SJSA1 (cell line): ENCODE data around the gene MARCHF10. TPM values are rescaled to one million over a fixed set of nuclear protein-coding genes. Genes with fewer than 3 reads are reported as not detected.

Experiments
- DNase-seq, 2 experiments: peaks; one replicate each; pipeline ENCODE4 v3.0.0-alpha.2; 2015 to 2020; ENCODE audit warnings: low spot score in 2 of 2, low read depth in 1 of 2
- H3K27ac ChIP-seq: fragments of 250-450 bp; sonication (Bioruptor Pico); 2 replicates; pipeline ENCODE4 v1.5.1; 2020; ENCODE audit warnings: mild to moderate bottlenecking, moderate library complexity
- H3K27me3 ChIP-seq: fragments of 250-450 bp; sonication (Bioruptor Pico); replicated peaks from 2 replicates; pipeline ENCODE4 v1.5.1; 2020; ENCODE audit warnings: mild to moderate bottlenecking, moderate library complexity
- H3K36me3 ChIP-seq: fragments of 250-450 bp; sonication (Bioruptor Pico); 2 replicates; pipeline ENCODE4 v1.5.1; 2020; ENCODE audit warnings: mild to moderate bottlenecking
- H3K4me1 ChIP-seq: fragments of 250-450 bp; sonication (Bioruptor Pico); replicated peaks from 2 replicates; pipeline ENCODE4 v1.6.1; 2021; ENCODE audit warnings: mild to moderate bottlenecking
- H3K4me3 ChIP-seq: fragments of 250-450 bp; sonication (Bioruptor Pico); 2 replicates; pipeline ENCODE4 v1.5.1; 2020; ENCODE audit warnings: mild to moderate bottlenecking
- H3K9me3 ChIP-seq: fragments of 250-450 bp; sonication (Bioruptor Pico); replicated peaks from 2 replicates; pipeline ENCODE4 v1.5.1; 2020; ENCODE audit warnings: mild to moderate bottlenecking
- total RNA-seq: library from RNA; depleted of rRNA; stranded (reverse); fragments of >200 nt; shearing (Covaris generic); gene quantifications from 2 replicates; pipeline ENCODE4 v1.2.3, GENCODE V29; 2014

Gene MARCHF10
- total RNA-seq, 1 experiment from 2014 or later: 0.71 TPM

DNA sequence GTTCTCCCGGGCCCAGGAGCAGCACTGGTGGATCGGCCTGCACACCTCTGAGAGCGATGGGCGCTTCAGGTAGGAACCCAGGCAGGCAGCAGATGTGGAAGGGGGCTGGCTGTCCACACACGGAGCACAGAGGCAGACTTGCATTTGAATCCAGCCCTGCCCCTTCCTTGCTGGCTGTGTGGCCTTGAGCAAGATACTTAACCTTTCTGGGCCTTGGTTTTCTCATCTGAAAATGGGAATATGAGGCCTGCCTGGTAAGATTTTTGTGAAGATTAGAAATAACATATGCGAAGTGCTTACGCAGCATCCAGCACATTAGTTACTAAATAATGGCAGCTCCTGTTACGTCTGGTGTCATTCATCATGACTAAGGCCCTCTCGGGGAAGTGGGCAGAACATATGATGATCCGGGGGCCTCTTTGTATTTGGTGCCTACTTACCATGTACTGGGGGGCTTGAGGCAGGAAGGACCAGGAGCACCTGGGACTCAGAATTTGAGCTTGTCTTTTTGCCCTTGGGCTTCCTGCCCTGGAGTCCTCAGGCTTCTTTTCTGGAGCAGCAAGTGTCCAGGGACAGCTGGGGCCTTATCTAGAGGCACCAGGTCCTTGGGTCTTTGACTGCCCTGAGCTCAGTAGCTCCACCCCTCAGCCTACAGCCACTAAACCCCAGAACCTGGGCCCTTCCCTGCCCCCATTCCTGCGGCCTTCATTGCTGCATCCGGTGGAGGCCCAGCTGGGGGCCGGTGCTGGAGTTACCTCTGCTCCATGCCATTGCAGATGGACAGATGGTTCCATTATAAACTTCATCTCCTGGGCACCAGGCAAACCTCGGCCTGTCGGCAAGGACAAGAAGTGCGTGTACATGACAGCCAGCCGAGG lies 126.8 kb downstream of the MARCHF10 start:
- DNase-seq: no peak
- H3K9me3 ChIP-seq: no peaks in the 10 kb centered on the region
- H3K27me3 ChIP-seq: no peaks in the 10 kb centered on the region
- H3K27ac ChIP-seq: no peak overlapping the region
- H3K4me1 ChIP-seq: no peaks in the 10 kb centered on the region
- no peak overlapping the region for H3K4me3 ChIP-seq
- H3K36me3 ChIP-seq: peaks cover 91% of the 10 kb centered on the region

DNA sequence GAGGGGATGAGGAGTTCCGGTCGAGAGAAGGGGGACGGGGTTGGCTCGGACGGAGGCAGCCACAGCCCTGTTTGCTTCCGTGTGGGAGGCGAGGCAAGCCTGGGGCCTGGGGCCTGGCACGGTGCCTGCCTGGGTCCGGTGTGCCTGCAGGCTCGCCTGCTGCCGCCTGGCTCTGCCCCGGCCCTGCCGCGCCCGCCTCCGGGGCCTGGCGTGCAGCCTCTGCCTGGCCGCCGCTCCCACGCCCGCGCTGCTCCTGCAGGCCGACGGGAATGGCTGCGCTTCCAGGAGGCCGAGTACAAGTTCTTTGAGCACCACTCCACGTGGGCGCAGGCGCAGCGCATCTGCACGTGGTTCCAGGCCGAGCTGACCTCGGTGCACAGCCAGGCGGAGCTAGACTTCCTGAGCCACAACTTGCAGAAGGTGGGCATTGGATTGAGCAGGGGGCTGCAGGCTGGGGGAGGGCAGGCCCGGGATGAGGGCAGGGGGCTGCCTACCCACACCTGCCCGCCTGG lies 127.5 kb downstream of the MARCHF10 start:
- H3K27me3 ChIP-seq: no peaks in the 10 kb centered on the region
- H3K27ac ChIP-seq: no peak overlapping the region
- H3K36me3 ChIP-seq: peaks cover 91% of the 10 kb centered on the region
- no peaks in the 10 kb centered on the region for H3K9me3 ChIP-seq
- no peaks in the 10 kb centered on the region for H3K4me1 ChIP-seq
- no peak for DNase-seq
- no peak overlapping the region for H3K4me3 ChIP-seq

DNA sequence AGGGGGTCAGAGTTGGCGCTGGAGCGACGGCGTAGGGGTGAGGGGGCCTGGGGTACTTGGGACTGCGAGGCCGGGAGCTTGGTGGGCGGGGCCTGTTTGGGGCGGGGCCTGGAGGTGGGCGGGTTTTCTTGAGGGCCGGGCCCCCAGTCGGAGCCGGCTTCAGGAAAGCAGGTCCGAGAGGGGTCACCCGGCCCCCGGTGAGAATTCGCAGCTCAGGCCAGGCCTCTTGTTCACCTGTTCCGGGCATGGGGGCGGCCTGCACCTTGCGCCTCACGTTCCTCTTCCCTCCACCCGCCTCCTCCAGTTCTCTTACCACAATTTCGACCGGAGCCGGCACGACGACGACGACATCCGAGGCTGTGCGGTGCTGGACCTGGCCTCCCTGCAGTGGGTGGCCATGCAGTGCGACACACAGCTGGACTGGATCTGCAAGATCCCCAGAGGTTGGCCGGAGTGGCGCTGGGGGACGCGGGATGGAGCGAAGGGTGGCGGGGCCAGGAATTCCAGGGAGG lies 128.2 kb downstream of the MARCHF10 start:
- no peaks in the 10 kb centered on the region for H3K9me3 ChIP-seq
- no peaks in the 10 kb centered on the region for H3K27me3 ChIP-seq
- H3K27ac ChIP-seq: no peak overlapping the region
- no peaks in the 10 kb centered on the region for H3K4me1 ChIP-seq
- DNase-seq: no peak
- H3K4me3 ChIP-seq: no peak overlapping the region
- H3K36me3 ChIP-seq: peaks cover 92% of the 10 kb centered on the region

DNA sequence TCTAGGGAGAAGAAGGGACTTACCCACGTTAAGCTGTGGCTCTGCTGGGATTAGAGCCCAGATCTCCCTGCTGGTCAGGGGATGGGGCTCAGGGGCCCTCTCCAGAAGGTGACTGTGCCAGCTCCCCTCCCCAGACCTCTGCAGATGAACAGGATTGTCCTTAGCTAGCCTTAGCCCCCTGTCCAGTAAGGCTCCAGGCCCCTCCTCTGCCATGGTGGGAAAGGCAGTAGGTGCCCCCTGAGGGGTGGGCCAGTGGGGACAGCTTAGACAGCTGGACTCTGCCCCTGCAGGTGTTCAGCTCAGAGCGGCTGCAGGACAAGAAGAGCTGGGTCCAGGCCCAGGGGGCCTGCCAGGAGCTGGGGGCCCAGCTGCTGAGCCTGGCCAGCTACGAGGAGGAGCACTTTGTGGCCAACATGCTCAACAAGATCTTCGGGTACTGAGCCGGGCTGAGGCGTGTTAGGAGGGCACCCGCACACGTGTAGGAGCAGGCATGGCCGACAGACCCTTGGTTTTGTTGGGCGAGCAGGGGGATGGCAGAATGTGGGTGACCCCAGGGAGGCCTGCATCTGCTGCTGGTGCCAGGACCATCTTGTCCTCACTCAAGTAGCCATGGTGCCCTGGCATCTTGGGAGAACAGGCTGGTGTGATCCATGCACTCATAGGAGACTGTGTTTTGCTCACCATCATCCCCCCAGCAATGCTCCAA lies 129.7 kb downstream of the MARCHF10 start:
- Histone ChIP-seq H3K4me3 (no peak overlapping the region), H3K27me3 (no peaks in the 10 kb centered on the region), H3K27ac (no peak overlapping the region), H3K4me1 (no peaks in the 10 kb centered on the region), H3K36me3 (peaks cover 94% of the 10 kb centered on the region), H3K9me3 (no peaks in the 10 kb centered on the region)
- DNase-seq: no peak

DNA sequence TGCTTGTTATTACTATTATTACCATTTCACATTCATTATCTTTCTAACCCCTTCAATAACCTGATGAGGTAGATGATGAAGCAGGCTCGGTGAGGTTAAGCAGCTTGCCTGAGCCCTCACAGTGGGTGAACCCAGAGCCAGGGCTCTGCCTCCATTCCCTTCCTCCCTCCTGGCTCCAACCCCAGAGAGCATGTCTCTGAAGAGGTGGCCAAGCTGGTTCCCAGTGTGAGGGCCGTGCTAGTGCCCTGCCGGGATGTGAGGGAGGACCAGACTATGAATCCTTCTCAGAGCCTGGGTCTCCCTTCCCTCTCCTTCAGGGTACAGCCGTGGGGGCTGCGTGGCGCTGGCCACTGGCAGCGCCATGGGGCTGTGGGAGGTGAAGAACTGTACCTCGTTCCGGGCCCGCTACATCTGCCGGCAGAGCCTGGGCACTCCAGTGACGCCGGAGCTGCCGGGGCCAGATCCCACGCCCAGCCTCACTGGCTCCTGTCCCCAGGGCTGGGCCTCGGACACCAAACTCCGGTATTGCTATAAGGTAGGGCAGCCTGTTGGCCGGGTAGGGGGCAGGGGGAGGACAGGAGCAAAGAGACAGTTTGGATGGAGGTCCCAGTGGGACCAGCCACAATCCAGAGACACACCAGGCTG lies 131.0 kb downstream of the MARCHF10 start:
- Histone ChIP-seq H3K4me1 (no peaks in the 10 kb centered on the region), H3K27me3 (no peaks in the 10 kb centered on the region), H3K36me3 (peaks cover 96% of the 10 kb centered on the region), H3K4me3 (no peak overlapping the region), H3K27ac (no peak overlapping the region), H3K9me3 (no peaks in the 10 kb centered on the region)
- no peak for DNase-seq

DNA sequence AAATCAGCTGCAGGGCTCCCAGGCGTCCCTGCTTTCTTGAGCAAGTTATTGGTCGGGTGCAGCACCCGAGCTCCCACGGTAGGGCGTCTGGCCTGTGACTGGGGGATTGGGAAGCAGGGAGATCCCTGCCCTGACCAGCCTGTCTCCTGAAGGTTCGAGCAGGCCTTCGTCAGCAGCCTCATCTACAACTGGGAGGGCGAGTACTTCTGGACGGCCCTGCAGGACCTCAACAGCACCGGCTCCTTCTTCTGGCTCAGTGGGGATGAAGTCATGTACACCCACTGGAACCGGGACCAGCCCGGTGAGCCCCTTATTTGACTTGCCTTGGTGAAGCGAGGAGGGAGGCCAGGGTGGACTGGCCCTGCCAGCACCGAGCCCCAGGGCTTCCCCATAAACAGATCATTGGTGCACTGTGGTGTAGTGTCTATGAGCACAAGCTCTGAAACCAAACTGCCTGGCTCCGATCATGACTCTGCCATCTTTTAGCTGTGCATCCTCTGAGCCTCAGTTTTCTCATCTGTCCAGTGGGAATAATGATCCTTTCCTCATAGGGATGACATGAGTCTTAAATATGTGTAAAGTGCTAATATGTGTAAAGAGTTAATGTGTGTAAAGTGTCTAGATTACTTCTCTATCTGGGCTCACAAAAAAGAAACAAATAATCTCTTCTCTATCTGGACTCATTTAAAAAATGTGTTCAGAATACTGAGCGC lies 131.7 kb downstream of the MARCHF10 start:
- DNase-seq: no peak
- Histone ChIP-seq H3K4me1 (no peaks in the 10 kb centered on the region), H3K4me3 (no peak overlapping the region), H3K36me3 (peaks cover 96% of the 10 kb centered on the region), H3K27me3 (no peaks in the 10 kb centered on the region), H3K9me3 (no peaks in the 10 kb centered on the region), H3K27ac (no peak overlapping the region)

DNA sequence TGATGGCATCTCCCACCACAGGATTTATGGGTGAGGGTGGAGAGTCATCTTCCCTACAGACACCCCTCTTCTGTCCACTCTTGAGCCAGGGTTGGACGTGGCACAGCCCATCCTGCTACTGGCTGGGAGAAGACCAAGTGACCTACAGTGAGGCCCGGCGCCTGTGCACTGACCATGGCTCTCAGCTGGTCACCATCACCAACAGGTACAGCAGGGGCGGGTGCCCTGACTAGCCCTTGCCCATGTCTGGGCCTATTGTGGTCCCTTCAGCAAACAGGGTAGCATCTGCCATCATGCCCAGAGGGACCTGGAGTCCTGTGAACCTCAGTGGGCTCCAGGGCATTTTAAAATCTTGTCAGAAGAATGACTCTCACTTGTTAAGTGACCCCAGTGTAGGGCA lies 132.4 kb downstream of the MARCHF10 start:
- no peak for DNase-seq
- Histone ChIP-seq H3K4me3 (no peak overlapping the region), H3K27ac (no peak overlapping the region), H3K4me1 (no peaks in the 10 kb centered on the region), H3K36me3 (peaks cover 96% of the 10 kb centered on the region), H3K27me3 (no peaks in the 10 kb centered on the region), H3K9me3 (no peaks in the 10 kb centered on the region)

DNA sequence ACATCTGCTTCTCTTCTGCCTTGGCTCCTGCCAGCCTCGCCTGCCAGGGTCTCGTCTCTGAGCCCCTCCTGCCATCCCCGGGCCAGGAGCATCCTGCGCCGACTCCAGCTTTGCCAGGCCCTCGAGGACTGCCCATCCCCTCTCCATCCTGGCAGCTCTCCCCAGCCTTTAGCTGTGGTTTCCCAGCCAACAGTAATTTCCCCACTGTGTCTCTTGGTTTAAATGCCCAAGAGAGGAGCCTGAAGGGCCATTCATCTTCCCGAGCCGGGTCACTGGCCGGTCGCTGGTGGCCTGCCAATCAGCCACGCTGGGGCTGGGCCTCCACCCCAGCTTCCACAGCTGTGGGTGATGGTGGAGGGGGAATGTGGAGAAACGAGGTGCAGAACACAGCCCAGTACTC lies 132.9 kb downstream of the MARCHF10 start:
- no peak overlapping the region for H3K4me3 ChIP-seq
- H3K27ac ChIP-seq: no peak overlapping the region
- no peaks in the 10 kb centered on the region for H3K27me3 ChIP-seq
- no peak for DNase-seq
- H3K9me3 ChIP-seq: no peaks in the 10 kb centered on the region
- H3K4me1 ChIP-seq: no peaks in the 10 kb centered on the region
- H3K36me3 ChIP-seq: peaks cover 96% of the 10 kb centered on the region

DNA sequence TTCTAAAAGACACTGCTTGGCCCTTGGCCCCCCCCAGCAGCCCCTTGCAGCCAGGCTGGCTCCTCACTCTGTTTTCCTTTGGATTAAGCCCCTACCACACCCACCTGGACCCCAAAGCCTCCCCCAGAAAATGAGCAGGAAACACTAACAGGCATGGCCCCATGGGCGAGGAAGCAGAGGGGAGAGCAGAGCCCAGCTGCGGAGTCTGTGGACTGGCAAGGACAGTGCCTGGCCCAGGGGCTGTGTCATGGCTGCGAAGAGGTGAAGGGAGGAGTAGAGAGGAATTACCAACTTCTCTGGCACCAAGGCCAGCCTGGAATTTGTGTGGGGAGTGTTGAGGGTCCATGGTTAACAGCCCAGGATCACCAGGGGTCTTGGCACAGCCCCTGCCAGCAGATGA lies 133.3 kb downstream of the MARCHF10 start:
- Histone ChIP-seq H3K27me3 (no peaks in the 10 kb centered on the region), H3K36me3 (peaks cover 96% of the 10 kb centered on the region), H3K4me3 (no peak overlapping the region), H3K27ac (no peak overlapping the region), H3K4me1 (no peaks in the 10 kb centered on the region), H3K9me3 (no peaks in the 10 kb centered on the region)
- no peak for DNase-seq

DNA sequence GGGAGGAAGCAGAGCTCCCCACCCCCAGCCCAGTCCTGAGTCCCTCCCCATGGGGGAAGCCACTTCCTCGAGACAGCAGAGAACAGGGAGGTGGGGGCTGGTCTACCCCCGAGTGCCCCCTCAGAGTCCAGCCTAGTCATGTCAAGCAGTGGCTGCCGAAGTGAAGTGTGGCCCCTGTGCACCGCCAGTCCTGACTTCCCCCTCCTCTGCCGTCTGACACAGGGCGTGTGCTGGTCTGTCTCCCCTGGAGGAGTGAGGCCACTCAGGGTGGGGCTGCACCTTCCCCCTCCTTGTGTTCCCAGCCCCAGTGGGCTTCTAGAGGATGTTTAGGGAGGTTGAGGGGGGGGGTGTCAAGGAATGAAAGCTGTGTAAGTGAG lies 133.8 kb downstream of the MARCHF10 start:
- H3K4me1 ChIP-seq: no peaks in the 10 kb centered on the region
- peaks cover 95% of the 10 kb centered on the region for H3K36me3 ChIP-seq
- no peak overlapping the region for H3K27ac ChIP-seq
- no peak overlapping the region for H3K4me3 ChIP-seq
- no peak for DNase-seq
- H3K9me3 ChIP-seq: no peaks in the 10 kb centered on the region
- no peaks in the 10 kb centered on the region for H3K27me3 ChIP-seq

DNA sequence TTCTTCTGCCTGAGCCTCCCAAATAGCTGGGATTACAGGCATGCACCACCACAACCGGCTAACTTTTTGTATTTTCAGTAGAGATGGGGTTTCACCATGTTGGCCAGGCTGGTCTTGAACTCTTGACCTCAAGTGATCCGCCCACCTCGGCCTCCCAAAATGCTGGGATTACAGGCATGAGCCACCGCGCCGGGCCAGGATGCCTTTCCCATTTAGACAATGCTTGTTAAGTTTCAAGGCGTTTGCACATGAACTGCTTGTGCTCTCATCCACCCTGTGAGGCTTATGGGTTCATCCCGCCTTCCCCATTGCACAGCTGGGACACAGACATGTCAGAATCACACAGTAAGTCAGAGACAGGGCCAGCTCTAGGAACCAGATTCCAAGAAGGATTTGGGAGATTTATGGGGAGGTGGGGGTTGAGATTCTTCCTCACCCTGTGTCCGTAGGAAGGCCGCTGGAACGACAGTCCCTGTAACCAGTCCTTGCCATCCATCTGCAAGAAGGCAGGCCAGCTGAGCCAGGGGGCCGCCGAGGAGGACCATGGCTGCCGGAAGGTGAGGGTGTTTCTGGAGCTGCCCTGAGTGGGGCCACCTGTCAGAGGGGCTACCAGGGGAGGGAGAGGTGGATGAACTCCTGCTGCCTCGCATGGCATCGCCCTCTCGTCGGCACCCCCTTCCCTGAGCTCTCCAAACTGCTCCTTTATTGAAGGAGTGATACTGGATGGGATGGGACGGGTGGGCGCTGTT lies 134.3 kb downstream of the MARCHF10 start:
- Histone ChIP-seq H3K36me3 (peaks cover 96% of the 10 kb centered on the region), H3K9me3 (no peaks in the 10 kb centered on the region), H3K27ac (no peak overlapping the region), H3K27me3 (no peaks in the 10 kb centered on the region), H3K4me3 (no peak overlapping the region), H3K4me1 (no peaks in the 10 kb centered on the region)
- no peak for DNase-seq

DNA sequence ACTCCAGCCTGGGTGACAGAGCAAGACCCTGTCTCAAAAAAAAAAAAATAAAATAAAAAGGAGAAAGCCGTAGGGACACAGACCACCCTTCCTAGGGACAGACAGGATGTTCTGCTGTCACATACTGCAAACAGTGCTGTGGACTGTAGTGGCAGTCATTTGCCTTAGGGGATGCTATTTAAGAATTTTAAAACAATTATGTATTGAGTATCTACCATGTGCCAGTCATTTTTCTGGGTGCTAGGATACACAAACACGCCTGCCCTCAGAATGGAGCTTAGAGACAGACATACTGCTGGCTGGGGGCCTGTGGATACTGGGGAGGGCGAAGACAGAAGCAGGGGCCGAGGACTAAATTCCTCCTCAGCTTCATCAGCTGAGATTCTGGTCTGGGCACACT lies 135.2 kb downstream of the MARCHF10 start:
- no peaks in the 10 kb centered on the region for H3K27me3 ChIP-seq
- H3K4me3 ChIP-seq: no peak overlapping the region
- no peaks in the 10 kb centered on the region for H3K9me3 ChIP-seq
- H3K36me3 ChIP-seq: peaks cover 93% of the 10 kb centered on the region
- no peaks in the 10 kb centered on the region for H3K4me1 ChIP-seq
- no peak overlapping the region for H3K27ac ChIP-seq
- DNase-seq: no peak

DNA sequence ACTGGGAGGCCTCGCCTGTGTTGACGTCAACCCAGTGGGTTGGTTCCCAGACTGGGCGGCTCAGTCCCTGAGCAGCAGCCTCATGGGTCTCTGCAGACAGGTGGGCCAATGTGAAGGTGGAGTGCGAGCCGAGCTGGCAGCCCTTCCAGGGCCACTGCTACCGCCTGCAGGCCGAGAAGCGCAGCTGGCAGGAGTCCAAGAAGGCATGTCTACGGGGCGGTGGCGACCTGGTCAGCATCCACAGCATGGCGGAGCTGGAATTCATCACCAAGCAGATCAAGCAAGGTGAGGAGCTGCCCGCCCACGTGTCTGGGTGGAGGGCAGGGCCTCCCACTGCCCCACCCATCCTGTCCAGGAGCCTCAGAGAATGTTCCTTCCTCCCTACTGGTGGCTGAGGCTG lies 136.6 kb downstream of the MARCHF10 start:
- Histone ChIP-seq H3K27me3 (no peaks in the 10 kb centered on the region), H3K4me1 (no peaks in the 10 kb centered on the region), H3K4me3 (no peak overlapping the region), H3K27ac (no peak overlapping the region), H3K36me3 (peaks cover 94% of the 10 kb centered on the region), H3K9me3 (no peaks in the 10 kb centered on the region)
- no peak for DNase-seq
